OCI-LY7 (cell line): ENCODE results near the gene DRP2.
"Not testable (repeated sequence)": the region's sequence is repeated elsewhere in the genome, so short reads cannot be mapped to it uniquely, and the experiment has no call there.

ENCODE experiments used
- CTCF ChIP-seq: fragments of 200-600 bp; sonication (generic); conservative IDR thresholded peaks from 2 replicates; pipeline ENCODE4 v1.5.1; 2014; ENCODE audit warnings: mild to moderate bottlenecking, antibody characterized with exemption, low read length, moderate library complexity, mixed read lengths
- EZH2phosphoT487 ChIP-seq: fragments of 200-600 bp; sonication (generic); IDR thresholded peaks from 2 replicates; pipeline ENCODE4 v1.6.1; 2018; ENCODE audit warnings: low read depth, borderline replicate concordance, mild to moderate bottlenecking, mixed run types, antibody characterized with exemption, low read length, moderate library complexity, mixed read lengths

- not testable (repeated sequence) for TF ChIP-seq CTCF, EZH2phosphoT487
These were observed 34.7 kb upstream of the DRP2 start for GRCh38 chrX:101184876-101185275.
